Measurements from ENCODE around the gene STOML2.

Gene STOML2

DNA sequence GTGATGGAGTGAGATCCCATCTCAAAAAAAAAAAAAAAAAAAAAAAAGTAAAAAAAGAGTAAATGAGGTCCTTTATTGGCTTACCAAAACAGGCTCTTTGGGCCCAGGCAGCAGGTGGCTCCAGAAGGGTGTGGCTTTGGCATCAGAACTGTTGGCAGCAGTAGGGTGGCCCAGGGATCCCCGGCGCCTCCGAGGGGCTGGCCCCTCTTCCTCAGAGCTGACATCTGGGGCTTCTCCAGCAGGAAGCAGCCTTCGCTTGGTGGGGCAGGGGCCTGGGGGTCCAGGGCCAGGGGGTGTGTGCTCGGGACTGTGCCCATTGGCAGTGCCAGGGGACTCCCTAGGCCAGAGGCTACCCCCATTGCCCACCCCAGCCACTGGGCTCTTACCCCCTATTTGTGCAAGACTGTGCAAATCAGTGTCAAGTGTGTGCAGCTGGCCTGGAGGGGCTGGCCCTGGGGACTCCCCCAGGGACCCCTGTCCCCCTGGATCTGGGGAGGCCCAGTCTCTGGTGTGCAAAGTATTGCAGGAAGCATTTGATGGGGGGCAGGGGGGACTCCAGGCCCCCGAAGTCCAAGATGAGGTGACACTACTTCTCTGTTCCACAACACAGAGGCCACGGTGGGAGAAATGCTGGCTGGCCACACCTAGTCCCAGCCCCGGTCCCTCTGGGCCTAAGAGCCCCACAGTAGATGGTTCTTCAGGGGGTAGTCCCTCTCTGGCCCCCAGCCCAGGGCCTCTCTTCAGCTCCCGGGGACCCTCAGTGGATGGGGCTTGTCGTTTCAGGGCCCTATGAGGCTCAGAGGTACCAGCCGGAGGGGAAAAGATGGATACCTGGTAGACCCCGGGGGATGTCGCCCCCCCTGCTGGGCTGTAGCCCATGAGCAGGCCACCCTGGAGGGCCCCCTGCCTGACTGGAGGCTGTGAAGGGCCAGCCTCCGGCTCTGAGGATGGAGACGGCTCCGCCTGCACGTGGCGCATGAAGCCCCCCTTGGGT is 4.7 kb upstream of the STOML2 start:
- DNase-seq, result no peak

DNA sequence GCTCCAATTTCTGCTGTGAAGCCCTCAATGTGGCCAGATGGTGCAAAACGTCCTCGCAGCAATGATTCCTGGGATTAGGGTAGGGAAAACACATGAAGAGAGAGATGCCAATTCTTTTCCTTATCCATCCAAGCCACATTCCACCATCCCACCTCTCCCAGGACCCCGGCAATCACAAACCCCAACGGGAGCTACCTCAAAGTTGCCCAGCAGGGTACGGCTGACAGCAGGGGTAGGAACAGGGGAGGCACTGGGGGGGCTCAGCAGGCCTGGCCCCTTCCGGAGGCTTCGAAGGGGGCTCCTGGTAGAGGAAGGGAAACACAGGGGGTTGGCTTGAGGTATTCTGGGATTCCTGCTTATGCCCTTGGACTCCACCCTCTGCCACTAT is 3.4 kb upstream of the STOML2 start:
- no peak for DNase-seq

DNA sequence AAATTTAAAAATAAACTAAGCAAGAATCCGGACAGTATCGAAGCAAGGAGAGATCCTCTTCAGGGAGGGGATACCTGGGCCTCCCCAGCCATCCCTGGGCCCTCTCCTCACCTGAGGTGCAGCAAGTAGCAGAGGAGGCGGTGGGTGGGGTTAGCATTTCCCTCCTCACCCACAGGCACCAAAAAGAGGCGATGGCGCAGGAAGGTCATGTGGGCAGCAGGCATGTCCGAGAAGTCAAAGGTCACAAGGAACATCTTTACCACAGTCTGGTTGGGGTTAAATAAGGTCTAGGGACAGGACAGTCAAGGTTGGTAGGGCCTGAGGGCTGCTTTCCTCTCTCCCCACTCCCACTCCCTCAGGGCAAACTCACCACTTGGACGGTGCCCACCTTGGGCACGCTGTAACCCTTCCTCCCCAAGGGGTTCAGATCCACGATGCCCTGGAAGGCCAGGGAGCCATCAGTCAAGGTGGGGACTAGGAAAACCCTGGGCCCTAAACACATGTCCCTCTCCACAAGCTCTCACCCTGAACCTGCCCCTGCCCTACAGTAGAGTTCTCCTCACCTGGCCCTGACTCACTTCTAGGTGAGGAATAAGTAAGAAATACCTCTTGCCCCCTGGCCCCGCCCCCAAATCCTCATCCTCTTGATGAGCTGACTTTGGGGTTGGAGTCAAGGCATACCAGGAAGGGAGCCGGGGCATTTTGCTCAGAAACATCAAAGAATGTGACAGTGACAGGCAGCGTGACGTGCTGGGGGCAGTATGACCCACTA is 2.8 kb upstream of the STOML2 start:
- DNase-seq, result no peak

DNA sequence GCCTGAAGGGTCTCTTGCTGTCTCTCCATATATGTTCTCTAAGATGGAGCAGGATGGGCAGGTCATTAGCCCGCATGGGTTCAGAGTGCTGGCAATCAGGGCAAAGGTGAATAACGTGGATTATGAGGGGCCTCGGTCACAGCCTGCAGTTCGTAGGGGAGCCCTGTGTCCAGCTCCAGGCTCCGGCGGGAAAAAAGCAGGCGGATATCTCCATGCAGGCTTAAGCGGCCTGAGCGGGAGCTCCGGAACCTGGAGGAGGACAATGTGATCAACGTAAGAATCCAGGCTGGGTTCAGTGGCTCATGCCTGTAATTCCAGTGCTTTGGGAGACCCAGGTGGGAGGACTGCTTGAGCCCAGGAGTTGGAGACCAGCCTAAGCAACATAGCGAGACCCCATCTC is 2.2 kb upstream of the STOML2 start:
- DNase-seq, result no peak

DNA sequence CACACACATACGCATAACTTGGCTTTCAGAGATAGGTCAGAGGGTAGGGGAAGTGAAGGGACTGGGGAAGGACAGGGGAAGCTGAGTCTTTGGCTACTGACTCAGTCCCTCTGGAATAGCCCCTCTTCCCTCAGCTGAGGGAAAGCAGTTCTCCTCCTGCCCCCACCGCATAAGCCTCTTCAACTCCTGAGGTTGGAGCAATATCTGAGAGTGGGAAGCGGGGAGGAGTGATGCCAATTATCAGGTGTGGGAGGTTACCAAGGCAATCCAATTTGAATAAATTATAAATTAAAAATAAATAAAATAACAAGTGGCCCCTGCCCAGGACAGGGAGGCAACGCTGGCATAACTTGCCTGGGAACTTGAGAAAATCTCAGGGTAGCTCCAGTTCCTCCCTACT is 1.7 kb upstream of the STOML2 start:
- DNase-seq, result no peak

DNA sequence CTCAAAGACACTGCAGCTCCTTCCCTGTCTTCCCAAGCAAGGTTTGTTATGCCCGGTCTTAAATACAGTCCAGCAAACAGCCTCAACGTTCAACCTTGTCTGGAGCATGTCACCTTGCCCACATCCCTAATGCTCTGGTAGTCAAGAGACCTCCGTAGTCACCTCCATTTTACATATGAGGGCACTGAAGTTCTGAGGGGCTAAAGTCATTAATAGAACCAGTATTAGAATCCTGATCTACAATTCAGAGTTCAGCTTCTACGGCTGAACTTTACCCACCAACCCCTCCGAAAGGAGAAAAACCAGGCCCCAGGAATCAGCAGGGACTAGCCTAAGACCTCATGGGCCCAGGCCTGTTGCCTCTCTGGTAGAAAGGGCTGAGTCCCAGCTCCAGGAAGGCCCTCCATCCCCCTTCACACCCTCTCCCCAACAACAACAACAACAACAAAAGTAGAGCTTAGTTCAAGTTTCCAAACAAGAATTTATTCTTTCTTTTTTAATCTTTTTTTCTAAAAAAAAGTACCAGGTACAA is 795 bp upstream of the STOML2 start:
- DNase-seq, result no peak

DNA sequence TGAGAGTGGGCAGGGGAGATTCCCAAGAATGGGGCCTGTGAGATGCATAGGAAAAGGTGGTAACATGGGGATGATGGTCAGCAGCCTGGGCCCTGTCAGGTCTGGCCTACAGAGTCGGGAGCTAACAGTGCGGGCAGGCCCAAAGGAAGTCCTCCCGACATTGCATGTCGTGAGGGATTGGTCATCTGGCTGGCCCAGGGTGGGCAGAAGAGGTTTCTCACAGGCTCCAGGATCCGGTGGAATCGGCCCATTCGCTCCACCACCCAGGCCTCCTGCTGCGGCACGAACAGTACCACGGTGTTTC is 514 bp downstream of the STOML2 start:
- DNase-seq, result no peak

DNA sequence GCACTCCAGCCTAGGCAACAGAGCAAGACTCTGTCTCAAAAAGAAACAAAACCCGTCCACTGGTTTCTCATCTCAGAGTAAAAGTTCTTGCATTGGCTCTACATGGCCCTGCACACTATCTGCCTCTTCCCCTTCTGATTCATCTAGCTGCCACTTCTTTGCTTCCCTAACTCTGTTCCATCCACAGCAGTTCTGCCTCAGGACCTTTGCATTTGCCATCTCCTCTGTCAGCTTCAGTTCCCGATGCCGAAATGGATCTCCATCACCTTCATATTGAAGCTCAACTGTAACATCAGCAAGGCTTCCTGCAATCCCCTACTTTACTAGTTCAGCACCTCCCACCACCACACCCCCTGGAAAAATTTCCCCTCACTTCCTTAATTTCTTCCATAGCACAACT is 5.4 kb downstream of the STOML2 start:
- DNase-seq, result no peak

DNA sequence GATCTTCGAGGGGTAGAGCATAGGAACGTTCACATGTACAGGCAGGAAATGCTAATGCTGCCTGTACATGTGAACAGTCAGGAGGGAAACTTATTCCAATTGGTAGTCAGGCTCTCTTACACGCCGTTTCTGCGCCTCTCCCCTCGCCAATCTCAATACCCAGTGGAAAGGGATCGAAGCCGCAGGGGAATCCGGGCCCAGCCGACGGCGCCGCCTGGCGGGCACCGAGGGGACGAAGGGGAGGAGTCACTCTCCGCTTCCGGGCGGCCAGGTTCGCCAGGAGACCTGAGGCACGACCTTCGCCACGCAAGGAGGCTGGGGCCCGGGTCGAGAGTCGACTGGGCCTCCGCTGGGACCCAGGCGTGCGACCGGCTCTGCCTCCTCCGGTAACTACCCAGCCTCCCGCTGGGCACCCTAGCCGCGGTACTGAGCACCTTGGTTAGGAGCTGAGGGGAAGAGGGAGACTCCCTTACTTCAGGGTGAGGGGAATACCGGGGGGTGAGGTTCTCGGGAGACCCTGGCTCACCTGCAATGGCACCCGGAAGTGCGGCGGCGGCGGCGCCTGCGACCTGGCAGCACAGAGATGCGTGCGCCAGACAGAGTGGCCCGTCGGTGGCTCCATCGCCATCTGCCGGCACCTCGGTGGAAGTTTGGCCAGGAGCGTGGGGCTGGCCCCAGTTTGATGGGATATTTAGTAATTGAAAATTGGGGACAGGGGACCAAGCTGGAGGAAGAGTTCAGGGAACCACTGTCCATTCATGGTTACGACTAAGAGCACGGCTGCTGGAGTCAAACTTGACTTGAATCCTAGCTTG is 6.7 kb downstream of the STOML2 start, which contains the start of gene PIGO:
Gene PIGO (minus strand): TSS at position 557 of the 815 bp plus-strand sequence. CDS start 1,026 bp downstream, outside the sequence.
- peak; percentile 95 for DNase-seq

DNA sequence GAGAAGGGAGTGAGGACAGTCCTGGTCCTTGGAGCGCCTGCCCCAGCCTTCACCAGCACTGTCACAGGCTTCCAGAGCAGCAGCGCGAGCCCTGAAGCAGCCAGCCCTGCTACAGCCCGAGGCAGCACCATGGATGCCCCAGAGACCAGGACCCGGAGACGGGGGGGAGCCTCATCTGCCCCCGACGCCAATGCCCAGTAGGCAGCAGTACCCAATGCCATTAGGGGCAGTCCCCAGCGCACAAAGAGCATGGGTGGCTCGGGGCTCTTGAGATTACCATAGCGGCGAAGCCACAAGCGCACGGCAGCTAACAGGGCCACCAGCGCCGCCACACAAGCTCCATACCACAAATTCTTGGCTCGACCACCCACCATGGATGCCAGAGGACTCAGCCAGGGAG is 11.4 kb downstream of the STOML2 start:
- DNase-seq, result no peak

DNA sequence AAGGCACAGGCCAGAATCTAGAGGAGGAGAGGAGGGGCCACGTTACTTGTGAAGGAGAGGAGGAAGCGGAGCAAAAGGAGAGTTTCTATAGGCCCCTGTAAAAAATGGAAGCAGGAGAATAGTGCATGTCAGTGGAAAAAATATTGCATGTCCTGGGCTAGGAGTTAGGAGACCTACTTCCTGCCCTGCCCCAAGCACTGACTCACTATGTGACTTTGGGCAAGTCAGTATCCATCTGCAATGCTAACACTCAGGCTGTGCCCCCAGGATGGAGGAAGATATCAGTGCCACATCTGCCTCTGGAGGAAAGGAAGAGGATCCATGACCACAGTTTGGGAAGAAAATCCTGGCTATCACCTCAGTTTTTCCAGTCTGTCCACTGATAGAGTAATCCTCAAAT is 13.5 kb downstream of the STOML2 start:
- DNase-seq, result no peak

DNA sequence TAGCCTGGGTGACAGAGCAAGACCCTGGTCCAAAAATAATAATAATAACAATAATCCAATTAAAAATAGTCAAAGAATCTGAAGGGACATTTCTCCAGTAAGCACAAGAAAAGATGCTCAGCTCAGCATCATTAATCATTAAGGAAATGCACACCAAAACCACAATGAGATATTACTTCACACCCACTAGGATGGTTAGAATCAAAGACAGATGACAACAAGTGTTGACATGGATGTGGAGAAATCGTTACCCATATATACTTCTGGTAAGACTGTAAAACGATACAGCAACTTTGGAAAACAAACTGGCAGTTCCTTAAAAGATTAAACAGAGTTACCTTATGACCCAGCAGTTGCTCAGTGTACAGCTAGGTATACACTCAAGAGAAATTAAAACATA is 17.9 kb downstream of the STOML2 start:
- no peak for DNase-seq

DNA sequence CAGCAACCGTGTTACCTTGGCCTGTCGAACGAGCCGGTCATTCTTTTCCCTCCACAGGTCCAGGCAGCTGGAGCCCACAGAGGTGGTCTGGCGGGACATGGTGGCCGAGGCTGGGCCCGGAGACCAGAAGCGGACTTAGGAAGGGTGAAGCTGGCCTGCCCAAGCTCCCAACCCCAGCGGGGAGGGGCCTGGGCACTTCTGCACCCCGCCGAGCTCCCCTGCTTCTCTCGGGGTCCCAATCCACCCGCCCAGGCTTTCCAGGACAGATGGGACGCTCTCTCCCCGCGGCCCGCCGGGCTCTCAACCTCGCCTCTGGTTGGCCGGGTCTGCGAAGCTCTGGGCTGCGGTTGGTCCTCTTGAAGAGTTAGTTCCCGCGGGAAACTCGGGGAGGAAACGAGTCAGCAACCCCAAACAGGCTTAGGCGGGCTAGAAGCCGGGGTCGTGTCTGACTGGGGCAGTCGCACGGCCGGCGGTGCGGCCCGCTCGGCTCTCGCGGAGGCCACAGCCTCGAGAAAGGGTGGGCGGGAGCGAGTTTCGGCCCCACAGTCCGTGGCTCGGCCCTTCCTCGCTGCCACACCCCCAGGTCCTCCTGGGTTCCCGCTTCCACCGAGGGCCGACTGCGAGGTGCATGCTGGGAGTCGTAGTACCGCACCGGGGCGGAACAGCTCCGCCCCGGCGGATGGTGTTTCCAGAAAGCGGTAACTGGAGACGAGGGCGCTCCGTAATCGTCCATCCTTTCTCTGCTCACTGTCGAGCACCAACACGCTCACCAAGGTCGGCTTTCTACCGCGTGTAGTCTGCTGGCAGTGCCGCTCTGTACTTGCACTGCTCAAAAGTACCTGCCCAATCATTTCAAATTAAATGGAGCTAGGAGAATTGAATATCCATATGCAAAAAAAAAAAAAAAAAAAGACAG is 23.2 kb downstream of the STOML2 start, which contains the start of gene FANCG:
Gene FANCG (minus strand): TSS at position 517 of the 916 bp plus-strand sequence. CDS start 418 bp downstream, at position 99.
- DNase-seq, result peak; percentile 97

DNA sequence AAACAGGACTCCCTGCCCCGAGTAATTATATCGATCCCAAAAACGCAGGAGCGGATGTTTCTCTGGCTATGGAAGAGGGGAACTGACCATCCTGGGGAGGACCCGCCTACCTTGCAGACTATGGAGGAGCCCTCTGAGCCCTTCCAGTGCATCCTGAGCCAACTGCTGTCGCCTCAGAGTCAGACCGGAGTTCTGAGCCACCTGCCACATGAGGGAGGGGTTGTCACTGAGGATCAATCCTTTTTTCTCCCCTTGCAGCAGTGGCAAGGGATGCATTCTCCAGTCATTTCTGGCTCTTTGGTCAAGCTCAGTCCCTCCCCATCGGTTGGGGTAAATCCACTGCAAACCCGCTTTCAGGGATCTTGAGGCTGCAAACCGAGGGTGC is 23.9 kb downstream of the STOML2 start:
- no peak for DNase-seq

DNA sequence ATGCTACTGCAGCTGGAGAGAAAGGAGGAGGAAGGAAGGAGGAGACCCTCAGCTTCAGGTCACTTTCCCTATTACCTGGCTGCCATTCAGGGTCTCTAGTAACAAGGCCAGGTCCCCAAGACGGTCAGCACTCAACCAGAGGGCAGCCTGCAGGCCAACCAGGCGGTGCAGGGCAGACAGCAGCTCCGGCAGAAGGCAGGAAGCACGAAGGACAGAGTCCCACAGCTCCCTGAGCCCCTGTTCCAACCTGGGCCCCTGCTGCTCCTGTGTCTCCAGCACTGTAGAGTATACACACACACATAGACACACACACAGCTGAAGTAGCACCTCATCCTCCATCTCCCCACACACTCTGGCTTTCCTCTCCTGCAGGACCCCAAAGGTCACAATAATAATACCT is 24.9 kb downstream of the STOML2 start:
- no peak for DNase-seq

DNA sequence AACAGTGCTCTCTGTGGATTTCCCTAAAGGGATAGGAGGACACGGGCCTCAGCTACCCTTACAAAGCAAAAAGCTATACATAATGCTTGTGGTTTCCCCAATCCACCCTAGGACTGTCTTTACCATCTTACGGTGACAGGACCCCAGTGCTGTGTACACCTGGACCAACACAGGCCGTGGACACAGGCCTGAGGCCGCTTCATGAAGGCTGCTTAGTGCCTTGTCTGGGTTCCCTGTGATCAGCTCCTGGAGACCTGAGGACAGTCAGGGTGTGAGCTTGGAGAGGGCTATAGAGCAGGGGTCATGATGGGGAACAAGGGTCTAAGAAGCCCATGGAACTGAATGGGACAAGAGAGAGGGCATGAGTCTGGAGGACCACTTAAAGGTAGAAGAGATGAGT is 26.1 kb downstream of the STOML2 start:
- DNase-seq, result no peak

DNA sequence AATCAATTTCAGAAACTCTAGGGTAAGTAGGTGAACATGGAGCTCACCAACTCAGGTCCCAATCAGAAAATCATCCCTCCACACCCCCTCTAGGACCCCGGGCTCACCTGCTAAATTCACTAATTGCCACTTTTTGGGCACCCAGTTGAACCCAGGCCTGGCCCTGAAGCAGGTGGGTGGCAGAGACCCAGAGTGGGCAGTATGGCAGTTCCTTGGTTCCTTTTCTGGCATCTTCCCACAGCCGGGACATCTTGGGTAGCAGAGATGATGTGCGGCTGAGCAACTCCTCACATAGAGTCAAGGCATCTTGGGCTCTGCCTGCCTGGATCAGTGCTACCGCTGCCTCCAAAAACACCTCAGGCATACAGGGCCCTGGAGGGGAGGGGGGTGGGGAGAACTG is 27.6 kb downstream of the STOML2 start:
- no peak for DNase-seq

DNA sequence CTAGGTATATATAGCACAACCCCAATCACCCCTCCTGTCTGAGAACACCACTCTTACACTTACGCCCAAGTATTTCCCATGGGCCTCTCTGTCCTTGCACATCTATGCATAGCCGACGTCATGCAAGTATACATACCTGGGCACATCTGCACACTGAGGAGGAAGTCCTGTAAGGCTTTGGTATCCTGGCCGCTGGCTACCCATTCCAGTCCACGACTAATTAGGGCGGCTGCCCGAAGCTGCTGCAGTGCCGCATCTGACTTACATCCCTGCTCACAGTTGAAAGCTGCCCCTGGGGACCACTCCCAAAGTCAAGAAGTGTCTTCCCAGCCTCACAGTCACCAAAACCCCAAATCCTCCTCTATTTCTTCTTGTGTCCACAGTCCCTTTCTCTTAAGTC is 28.1 kb downstream of the STOML2 start:
- no peak for DNase-seq

DNA sequence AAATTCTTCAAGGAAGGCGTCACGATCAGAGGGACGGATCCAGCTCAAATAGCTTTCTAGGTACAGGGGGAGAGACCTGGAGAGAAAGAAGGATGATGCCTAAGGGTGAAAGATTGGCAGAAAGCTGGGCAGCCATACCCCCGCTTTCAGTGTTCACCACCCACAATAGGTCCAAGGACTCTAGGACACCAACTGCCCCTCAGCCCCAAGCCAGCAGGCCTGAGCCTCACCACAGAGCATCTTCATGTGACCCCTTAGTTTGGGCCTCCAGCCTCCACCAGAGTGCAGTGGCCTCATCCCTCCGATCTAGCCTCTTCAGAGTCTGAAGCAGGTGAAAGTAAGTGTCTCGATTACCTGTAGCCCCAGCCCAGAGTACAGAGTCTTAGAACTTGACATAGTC is 28.8 kb downstream of the STOML2 start:
- DNase-seq, result no peak

DNA sequence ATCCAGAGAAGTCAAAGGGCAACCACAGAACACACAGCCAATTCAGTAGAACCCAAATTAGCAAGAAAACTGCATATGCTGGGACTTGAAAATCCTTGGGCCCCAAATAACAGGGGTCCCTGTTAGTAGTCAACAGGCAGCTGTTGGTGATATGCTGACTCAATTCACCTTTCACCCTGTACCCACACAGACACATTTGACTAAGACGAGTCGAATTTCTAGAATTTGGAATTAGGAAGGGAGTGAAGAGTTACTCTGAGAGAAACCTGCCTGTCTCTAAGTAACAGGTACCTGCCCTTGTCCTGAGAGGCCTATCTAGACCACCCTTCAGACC is 29.7 kb downstream of the STOML2 start:
- DNase-seq, result no peak

DNA sequence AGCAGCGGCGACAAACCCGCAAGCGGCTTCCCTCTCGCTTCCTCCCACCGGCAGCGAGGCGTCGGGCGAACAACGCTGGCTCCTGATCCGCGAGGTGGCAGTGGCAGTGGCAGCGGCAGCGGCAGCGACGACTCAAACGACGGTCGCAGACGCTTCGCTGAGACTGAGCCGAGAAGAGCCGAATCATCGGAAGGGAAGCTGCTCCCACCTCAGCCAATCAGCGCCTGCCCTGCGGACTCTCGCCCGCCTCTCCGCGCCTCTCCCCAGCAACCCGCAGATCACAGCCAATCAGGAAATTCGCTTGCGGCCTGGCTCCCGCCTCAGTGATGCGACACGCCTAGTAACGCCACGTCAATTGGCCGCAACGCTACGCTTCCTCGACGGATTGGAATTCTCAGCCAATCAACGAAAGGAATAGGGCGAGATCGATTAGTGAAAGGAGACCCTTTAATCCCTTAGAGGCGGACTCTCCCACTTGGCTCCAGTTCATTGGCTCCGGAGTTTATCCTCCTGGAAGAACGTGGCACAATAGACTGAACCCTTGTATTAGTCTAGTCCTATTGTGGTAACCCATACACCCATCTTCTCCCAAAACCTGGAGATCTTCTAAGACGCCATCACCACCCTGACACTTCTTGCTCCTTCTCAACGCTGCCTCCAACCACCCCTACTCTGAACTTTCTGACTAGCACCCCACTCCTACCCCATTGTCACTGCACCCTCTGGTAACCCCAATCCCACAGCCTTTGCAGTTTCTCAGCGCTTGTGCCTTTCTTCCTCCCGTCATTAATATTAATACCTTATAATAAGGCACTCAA is 30.3 kb downstream of the STOML2 start, which contains the start of gene VCP:
Gene VCP (minus strand): TSS at position 165 of the 818 bp plus-strand sequence. CDS start 272 bp downstream, outside the sequence.
- DNase-seq, result peak; percentile 99
